MCF 10A (cell line): ENCODE results near the gene CFAP46. TPM values are rescaled to one million over a fixed set of nuclear protein-coding genes. Genes with fewer than 3 reads are reported as not detected.

Source experiments
- BruUV-seq: library from RNA; stranded (reverse); fragments of 400-500 nt; replicated peaks from 2 replicates; lab custom pipeline; 2021; lab: Mats Ljungman, UMichigan
- CTCF ChIA-PET: fragments of 300-600 bp; sonication (Branson Sonifier 250); formaldehyde crosslinking; extraction: SDS; loops from one replicate; lab custom pipeline; 2021; ENCODE audit warnings: antibody characterized with exemption, inconsistent platforms; lab: Yijun Ruan, JAX
- POLR2A ChIA-PET: fragments of 300-600, 350-650 bp; sonication (Branson Sonifier 250); formaldehyde crosslinking; extraction: SDS; loops from one replicate; lab custom pipeline; 2020; ENCODE audit warnings: antibody characterized with exemption, inconsistent platforms; lab: Yijun Ruan, JAX
- DNase-seq: peaks from one replicate; pipeline ENCODE4 v3.0.0-alpha.2; 2018; ENCODE audit not compliant: unreplicated experiment
- H3K27ac Mint-ChIP-seq: one replicate; pipeline ENCODE4 v1.8.0; 2022; ENCODE audit warnings: mild to moderate bottlenecking, low read depth, mixed read lengths; ENCODE audit not compliant: unreplicated experiment
- H3K27me3 Mint-ChIP-seq: one replicate; pipeline ENCODE4 v1.8.0; 2022; ENCODE audit warnings: mixed read lengths; ENCODE audit not compliant: insufficient read depth, unreplicated experiment
- H3K36me3 Mint-ChIP-seq: one replicate; pipeline ENCODE4 v1.8.0; 2022; ENCODE audit warnings: mild to moderate bottlenecking, moderate library complexity, mixed read lengths; ENCODE audit not compliant: insufficient read depth, unreplicated experiment
- H3K4me1 Mint-ChIP-seq: one replicate; pipeline ENCODE4 v1.8.0; 2022; ENCODE audit warnings: mixed read lengths; ENCODE audit not compliant: insufficient read depth, unreplicated experiment
- H3K4me3 Mint-ChIP-seq: one replicate; pipeline ENCODE4 v1.8.0; 2022; ENCODE audit warnings: mild to moderate bottlenecking, moderate library complexity, mixed read lengths; ENCODE audit not compliant: unreplicated experiment
- H3K9me3 Mint-ChIP-seq: one replicate; pipeline ENCODE4 v1.8.0; 2022; ENCODE audit warnings: mixed read lengths; ENCODE audit not compliant: unreplicated experiment
- intact Hi-C: fragments of 100-400 bp; cut with micrococcal nuclease; formaldehyde crosslinking; loops from 2 replicates; pipeline ENCODE4 v1.14.1; 2022
- total RNA-seq: library from RNA; stranded (reverse); gene quantifications from 2 replicates; pipeline ENCODE4 v1.2.3, GENCODE V29; 2022
- TF ChIP-seq, protein P1 (sequence below): fragments of 200-600 bp; IDR thresholded peaks from one replicate; pipeline ENCODE4 v1.8.0; 2022; ENCODE audit warnings: antibody characterized with exemption, mild to moderate bottlenecking; ENCODE audit not compliant: unreplicated experiment

The CFAP46 gene
- total RNA-seq, 1 experiment from 2014 or later: 0.33 TPM

DNA sequence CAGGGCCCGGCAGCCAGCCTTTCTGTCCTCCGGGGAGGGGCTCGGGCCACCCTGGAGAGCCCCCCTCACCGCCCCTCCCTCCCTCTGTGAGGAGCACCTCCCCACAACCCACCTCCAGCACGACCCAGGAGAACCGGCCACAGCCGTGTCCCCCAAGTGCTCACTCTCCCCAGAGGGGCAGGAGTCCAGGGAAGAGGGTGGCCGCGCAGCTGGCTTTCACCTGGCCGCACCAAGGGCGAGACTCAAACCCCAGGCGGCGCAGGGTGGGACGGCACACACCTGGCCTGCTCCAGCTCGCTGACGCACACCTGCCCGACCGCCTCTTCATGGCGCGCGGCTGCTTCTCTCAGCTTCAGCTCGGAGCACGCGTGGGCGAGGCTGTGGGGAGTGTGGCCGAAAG lies 73.4 kb downstream of the CFAP46 start:
- ChIA-PET CTCF (no interaction called here), POLR2A (no interaction called here)
- H3K9me3 Mint-ChIP-seq: peaks cover 6% of the 10 kb centered on the region
- peaks cover 31% of the 10 kb centered on the region for H3K27me3 Mint-ChIP-seq
- no peaks in the 10 kb centered on the region for H3K4me1 Mint-ChIP-seq
- no peak overlapping the region for H3K4me3 Mint-ChIP-seq
- no peak overlapping the region for H3K27ac Mint-ChIP-seq
- no peak for DNase-seq
- intact Hi-C loops: no loop called here
- no peaks in the 10 kb centered on the region for H3K36me3 Mint-ChIP-seq
- TF ChIP-seq, protein P1, sequence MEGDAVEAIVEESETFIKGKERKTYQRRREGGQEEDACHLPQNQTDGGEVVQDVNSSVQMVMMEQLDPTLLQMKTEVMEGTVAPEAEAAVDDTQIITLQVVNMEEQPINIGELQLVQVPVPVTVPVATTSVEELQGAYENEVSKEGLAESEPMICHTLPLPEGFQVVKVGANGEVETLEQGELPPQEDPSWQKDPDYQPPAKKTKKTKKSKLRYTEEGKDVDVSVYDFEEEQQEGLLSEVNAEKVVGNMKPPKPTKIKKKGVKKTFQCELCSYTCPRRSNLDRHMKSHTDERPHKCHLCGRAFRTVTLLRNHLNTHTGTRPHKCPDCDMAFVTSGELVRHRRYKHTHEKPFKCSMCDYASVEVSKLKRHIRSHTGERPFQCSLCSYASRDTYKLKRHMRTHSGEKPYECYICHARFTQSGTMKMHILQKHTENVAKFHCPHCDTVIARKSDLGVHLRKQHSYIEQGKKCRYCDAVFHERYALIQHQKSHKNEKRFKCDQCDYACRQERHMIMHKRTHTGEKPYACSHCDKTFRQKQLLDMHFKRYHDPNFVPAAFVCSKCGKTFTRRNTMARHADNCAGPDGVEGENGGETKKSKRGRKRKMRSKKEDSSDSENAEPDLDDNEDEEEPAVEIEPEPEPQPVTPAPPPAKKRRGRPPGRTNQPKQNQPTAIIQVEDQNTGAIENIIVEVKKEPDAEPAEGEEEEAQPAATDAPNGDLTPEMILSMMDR: no peak
- BruUV-seq: no TSS peak

DNA sequence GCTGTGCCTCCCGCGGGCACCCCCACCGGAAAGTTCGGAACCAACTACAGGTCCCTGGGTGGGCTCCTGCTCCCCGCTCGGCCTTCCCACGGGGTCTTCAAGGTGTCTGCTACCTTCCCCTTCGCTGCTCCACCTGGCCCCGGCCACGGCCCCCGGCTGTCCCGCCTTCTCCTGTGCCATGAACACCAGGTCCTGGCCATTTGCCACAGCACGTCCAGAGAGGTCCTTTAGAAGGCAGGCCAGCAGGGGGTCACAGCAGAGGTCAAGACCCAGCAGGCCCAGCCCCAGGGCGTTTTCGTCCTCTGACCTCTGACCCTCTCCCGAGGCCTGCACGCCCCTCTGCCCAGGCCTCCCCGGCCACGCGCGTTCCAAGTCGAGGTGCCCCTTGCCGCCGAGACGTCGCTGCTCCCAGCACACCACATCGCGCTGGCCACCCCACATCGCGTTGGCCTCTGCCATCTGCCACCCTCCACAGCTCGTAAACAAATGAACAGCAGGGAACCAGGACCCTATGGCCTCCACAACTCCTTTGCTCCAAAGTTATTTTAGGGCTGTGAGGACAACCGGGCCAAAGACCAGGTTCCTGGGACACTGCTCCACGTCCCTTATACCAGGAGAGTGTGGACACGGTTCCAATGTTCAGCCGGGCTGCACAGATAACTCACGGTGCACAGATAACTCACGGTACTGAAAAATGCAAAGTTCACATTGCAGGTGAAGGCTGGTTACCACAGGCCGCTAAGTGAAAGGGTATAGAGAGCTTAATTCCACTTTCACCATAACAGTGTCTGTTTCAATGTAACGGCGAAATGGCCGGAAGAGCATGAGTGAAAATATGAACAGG lies 74.3 kb downstream of the CFAP46 start:
- Mint-ChIP-seq H3K9me3 (peaks cover 6% of the 10 kb centered on the region), H3K4me3 (no peak overlapping the region), H3K36me3 (no peaks in the 10 kb centered on the region), H3K4me1 (no peaks in the 10 kb centered on the region), H3K27me3 (peaks cover 31% of the 10 kb centered on the region), H3K27ac (no peak overlapping the region)
- TF ChIP-seq, protein P1: no peak
- ChIA-PET POLR2A (interaction anchor here (0.6 kb wide), 1 partner anchor 157 kb away, joined by 3 read pairs; no protein-coding TSS in a partner anchor), CTCF (no interaction called here)
- no TSS peak for BruUV-seq
- DNase-seq: no peak
- intact Hi-C loops: no loop called here

DNA sequence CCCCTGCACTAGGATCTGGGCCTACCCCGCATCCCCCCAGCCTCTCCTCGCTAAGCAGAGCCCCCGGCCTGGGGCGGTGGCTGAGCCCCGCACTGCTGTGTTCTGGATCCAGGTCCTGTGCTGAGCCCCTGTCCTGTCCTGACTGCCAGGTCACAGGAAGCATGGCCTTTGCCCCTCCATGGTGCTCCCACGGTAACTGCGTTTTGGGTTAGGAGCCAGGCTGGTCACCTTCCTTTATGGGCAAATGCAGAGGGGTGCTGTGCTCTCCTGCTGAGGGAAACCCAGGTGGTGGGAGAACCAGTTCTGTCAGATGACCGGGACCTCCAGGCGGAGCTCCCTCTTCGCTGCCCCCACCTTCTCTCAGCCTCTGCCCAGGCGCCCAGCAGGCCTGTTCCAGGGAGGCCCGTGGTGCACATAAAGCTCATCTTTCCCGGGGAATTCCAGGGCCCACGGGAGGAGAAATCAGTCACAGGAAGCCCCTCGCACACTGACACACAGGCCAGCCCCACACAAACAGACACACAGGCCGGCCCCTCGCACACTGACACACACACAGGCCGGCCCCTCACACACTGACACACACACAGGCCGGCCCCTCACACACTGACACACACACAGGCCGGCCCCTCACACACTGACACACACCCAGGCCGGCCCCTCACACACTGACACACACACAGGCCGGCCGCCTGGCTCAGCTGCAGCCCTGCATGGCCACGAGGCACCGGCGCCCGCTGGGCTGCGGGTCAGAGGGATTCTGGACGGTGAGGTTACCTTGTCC lies 75.6 kb downstream of the CFAP46 start:
- ChIA-PET CTCF (no interaction called here), POLR2A (no interaction called here)
- intact Hi-C loops: no loop called here
- no peak for DNase-seq
- Mint-ChIP-seq H3K36me3 (no peaks in the 10 kb centered on the region), H3K27me3 (peaks cover 29% of the 10 kb centered on the region), H3K9me3 (peaks cover 6% of the 10 kb centered on the region), H3K4me3 (no peak overlapping the region), H3K27ac (no peak overlapping the region), H3K4me1 (no peaks in the 10 kb centered on the region)
- BruUV-seq: no TSS peak
- TF ChIP-seq, protein P1: no peak
